GM21381 (cell line): ENCODE measurements around the gene ZSCAN25.
A peak's percentile ranks its signal among the peaks of the same experiment; 100 is the strongest.
"Not testable (repeated sequence)": the region's sequence is repeated elsewhere in the genome, so short reads cannot be mapped to it uniquely, and the experiment has no call there.

Experiments used
- ATAC-seq: cut with Tn5 transposase; IDR thresholded peaks from one replicate; pipeline ENCODE4 v1.9.1; 2021; ENCODE audit warnings: mild to moderate bottlenecking, moderate library complexity; ENCODE audit not compliant: unreplicated experiment

The ZSCAN25 gene

DNA sequence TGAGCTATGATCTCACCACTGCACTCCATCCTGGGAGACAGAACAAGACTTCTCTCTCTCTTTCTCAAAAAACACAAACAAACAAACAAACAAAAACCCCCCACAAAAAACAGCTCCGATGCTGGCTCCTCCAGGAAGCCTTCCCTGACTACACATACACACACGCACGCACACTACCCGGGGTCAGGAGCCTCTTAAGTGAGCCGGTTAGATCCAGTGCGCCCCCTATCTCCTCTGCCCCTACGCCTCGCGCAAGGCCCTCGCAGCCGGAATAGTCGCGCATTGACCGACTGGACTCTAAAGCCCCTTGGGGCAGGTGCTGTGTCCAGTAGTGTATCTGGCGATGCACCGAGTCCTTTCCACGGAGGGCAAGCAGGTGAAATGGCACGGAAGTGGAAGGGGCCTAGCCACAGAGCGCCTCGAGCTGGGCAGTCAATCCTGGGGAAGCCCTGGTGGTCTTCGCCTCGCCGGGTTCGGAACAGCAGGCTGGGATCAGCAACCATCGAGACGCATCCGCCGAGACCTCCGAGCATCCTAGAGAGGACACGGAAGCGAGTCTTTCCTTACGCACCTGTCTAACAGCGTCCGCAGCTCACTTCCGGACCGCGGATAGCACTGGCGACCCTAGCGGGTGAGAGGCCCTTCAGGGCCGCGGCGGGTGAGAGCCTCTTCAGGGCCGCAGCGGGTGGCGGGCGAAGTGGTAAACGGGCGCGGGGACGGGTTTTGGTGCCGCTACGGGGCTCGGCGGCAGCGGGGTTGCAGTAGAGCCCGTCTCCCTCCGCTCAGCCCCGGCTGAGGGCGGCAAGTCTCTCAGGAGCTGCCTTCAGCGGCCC lies at the start of gene ZSCAN25:
Gene ZSCAN25, plus strand, starts transcription at position 588 of the 833 bp plus-strand sequence. CDS start 2,661 bp downstream, outside the sequence.
- ATAC-seq: peak; percentile 87

DNA sequence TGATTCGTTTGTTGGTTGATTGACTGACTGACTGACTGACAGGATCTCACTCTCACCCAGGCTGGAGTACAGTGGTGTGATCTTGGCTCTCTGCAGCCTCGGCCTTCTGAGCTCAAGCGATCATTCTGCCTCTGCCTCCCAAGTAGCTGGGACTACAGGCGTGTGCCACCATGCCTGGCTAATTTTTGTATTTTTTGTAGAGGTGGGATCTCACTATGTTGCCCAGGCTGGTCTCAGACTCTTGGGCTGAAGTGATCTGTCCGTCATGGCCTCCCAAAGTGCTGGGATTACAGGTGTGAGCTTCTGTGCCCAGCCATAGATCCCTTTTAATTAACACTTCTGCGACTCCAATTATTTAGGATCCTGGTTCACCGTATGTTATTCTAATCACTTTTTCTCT lies 48.0 kb upstream of the ZSCAN25 start:
- ATAC-seq: not testable (repeated sequence)

DNA sequence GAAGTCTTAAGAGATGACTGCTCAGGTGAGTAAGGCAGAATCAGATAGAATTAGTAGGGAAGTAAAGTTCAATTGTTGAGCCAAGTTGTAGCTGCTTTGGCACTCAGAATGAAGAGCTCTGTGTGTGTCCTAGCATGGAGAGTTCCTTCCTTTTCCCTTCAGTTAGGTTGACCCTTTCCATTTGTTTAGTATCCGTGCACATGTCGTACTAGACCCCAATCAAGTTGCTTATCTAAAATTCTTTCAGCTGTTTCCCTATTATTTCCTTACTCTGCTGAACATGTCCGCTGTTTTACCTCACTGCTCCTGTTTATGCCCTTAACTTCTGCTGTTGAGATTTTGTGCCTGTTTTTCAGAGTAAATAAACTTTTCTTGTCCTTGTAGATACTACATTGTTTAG lies 45.0 kb upstream of the ZSCAN25 start:
- no peak for ATAC-seq

DNA sequence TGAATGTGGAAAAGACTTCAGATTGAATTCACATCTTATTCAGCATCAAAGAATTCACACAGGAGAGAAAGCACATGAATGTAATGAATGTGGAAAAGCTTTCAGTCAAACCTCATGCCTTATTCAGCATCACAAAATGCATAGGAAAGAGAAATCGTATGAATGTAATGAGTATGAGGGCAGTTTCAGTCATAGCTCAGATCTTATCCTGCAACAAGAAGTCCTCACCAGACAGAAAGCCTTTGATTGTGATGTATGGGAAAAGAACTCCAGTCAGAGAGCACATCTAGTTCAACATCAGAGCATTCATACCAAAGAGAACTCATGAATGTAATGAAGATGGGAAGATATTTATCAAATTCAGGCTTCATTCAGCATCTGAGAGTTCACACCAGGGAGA lies 43.5 kb upstream of the ZSCAN25 start:
- no peak for ATAC-seq

DNA sequence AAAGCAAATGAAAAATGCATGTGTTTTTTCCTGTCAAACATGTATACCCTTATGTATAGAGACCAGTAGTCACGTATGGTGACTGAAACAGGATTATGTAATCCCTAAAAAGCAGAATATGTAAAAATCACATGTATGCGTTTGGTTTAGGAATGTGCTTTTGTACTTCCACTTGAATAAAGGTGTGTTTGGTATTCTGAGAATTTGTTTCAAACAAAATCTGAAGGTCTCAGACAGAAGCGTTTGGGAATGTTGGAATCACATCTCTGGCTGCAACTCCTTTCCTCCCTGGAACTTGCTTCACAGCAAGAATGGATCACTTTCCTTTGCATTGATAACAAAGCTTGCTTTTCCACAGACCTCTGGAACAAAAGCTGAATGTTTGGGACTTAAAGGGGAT lies 40.5 kb upstream of the ZSCAN25 start:
- no peak for ATAC-seq

DNA sequence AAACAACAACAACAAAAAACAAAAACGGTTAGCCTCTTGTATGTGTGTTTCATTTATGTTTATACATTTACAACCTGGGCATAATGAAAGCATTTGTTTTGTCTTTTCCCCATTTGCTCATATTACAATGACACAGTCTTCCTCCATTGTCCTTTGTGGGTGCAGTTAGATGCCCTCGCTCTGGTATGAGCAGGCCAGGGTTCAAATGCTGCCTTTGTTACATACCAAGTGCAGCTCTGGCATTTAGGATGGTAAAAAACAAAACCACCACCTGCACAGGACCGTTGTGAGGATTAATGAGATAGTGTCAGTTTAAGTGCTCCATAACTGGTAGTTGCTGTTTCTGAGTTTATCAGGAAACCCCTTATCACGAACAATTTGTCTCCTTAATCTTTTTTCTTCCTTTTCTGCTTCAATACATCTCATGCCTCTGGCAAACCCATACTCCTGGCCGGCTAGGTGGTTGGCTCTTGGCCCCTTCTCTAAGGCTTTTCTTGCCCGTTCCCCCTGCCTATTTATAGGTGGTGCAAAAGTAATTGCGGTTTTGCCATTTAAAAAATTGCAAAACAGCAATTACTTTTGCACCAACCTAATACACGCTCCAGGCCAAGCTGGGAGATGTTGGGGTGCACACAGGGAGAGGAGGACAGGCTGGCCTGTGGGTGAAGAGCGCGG lies 37.3 kb upstream of the ZSCAN25 start:
- ATAC-seq: no peak

DNA sequence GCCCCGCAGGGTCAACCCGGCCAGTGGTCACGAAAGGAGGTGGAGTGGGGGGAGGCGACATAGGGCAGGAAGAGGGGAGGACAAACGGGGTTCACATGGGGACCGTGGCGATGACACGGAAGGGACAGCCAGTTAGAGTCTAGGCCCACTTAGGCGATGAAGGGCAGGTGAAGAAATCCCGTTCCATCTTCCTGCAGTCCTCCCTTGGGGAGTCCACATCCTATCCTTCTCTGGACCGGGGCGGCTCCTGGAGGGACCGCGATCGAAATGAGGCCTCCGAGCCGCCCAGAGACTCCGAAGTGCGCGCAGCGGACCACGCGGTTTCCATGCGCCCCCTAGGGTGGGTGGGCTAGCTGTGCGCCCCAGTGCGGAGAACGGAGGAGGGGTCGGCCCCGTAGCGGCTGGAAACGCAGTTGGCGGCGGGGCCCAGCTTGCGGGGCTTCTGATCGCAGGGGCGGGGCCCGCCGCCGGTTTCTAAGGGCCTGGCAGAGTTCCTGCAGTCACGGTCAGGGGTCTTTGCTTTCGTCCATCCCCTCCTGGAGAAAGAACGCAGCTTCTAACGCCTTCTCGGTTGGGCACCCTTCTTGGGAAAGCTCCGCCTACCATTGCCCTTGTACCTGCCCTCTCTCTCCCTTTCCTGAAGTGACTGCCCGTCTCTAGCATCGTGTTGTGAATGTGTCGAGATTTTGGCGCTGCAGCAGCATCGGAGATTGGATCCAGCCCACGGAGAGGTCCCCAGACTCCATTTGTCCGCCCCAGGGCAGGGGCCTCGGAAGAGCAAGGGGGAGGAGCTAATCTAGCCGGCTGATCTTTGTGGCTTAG lies 36.6 kb upstream of the ZSCAN25 start:
- no peak for ATAC-seq

DNA sequence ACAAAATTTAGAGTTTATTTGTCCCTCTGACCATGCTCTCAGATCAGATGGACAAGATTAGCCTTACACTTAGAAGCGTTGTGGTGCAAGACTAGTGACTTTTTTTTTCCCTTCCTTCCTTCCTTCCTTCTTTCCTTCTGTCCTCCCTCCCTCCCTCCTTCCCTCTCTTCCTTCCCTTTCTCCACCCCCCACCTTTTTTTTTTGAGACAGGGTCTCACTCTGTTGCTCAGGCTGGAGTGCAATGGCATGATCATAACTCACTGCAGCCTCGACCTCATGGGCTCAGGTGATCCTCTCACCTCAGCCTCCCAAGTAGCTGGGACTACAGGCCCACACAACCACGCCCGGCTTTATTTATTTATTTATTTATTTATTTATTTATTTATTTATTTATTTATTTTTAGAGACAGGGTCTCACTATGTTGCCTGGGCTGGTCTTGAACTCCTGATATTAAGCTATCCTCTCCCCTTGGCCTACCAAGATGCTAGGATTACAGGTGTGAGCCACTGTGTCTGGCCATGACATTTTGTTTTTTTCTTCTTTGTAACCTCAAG lies 35.9 kb upstream of the ZSCAN25 start:
- ATAC-seq: not testable (repeated sequence)

DNA sequence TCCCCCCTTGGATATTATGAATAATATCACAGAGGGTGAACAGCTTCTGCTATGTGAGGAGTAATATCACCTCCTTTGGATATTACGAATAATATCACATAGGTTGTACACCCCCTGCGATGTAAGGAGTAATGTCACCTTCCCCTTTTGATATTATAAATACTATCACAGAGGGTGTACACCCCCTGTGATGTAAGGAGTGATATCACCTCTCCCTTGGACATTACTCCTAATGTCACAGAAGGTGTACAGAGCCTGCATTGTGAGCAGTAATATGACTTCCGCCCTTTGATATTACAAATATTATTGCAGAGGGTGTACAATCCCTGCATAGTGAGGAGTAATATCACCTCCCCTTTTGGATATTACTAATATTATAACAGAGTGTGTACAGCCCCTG lies 27.9 kb upstream of the ZSCAN25 start:
- no peak for ATAC-seq

DNA sequence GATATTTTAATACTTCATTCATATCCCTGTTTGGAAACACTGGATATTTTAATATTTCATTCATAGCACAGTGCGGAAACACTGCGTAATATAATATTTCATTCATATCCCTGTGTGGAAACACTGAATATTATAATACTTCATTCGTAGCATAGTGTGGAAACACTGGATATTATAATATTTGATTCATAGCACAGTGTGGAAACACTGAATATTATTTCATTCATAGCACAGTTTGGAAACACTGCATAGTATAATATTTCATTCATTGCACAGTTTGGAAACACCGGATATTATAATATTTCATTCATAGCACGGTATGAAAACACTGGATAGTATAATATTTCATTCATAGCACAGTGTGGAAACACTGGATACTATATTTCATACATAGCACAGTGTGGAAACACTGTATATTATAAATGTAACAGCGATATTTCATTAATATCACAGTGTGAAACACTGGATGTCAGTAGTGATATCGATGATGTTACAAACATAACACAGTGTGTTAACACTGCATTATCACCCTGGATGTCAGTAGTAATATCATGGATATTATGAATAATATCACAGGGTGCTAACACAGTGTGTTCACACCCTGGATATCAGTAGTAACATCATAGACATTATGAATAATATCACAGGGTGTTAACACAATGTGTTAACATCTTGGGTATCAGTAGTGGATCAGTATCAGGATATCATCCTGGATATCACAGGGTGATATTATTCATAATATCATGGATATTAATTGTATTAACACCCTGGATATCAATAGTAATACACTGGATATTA lies 21.6 kb upstream of the ZSCAN25 start:
- ATAC-seq: no peak

DNA sequence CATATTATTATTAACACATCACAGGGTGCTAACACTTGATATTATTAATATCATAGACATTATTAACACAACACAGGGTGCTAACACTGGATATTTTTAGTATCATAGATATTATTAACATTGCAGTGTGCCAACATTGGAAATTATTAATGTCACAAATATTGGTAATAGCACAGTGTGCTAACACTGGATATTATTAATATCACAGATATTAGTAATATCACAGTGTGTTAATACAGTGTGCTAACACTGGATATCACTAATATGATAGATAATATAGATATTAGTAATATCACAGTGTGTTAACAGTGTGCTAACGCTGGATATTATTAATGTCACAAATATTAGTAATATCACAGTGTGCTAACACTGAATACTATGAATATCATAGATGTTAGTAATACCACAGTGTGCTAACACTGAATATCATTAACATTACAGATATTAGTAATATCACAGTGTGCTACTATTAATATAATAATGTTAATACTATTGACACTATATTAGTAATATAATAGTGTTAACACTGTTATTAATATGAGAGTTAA lies 20.3 kb upstream of the ZSCAN25 start:
- no peak for ATAC-seq

DNA sequence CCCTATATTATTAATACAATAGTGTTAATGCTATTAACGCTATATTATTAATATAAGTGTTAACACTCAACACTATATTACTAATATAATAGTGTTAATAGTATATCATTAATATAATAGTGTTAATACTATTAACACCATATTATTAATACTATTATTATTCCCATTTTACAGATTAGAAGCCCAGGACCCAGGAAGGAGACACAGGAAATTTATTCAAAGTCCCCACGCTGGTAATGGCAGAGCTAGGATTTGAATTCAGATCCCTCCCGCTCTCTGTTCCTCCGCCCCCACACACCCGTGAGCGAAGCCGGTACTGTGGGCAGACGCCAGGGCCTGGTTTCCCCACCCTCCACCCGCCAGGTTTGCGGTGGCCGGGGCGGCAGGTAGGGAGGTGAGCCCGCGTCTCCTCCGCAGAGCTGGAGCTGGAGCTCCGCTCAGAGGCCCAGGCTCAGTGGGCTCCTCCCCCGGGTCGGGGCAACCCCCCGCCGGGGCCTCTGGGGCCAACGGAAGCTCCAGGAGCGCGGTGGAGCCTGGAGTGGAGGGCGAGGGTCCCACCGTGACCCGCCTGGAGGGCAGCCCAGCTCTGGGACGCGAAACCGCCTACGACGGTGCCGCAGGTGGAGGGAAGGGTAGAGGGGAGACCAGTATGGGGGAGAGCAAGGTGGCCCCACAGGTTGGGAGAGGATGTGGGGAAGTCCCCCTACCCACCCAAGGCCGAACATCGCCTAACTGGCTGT lies 18.8 kb upstream of the ZSCAN25 start, which contains the start of gene TMEM225B:
Gene TMEM225B, plus strand, starts transcription at position 506 of the 740 bp plus-strand sequence. CDS start 6,122 bp downstream, outside the sequence.
- ATAC-seq: no peak

DNA sequence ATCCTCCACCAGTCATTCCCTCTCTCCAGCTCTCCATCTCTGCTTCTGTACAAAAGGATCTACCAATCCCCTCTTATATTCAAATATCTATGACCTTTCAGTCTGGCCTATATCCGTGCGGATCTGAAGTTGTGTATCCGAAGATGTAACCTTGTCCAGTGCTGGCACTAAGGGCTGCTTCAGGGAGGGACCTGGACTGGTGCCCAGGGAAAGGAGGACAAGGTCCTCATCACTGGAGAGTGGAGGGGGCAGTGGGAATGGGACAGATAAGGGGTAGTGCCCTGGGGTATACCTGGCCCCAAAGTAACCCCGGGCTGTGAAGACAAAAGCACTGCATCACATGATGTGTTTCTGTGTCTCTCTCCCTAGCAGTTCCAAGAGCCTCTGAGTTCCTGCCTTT lies 16.9 kb upstream of the ZSCAN25 start:
- no peak for ATAC-seq

DNA sequence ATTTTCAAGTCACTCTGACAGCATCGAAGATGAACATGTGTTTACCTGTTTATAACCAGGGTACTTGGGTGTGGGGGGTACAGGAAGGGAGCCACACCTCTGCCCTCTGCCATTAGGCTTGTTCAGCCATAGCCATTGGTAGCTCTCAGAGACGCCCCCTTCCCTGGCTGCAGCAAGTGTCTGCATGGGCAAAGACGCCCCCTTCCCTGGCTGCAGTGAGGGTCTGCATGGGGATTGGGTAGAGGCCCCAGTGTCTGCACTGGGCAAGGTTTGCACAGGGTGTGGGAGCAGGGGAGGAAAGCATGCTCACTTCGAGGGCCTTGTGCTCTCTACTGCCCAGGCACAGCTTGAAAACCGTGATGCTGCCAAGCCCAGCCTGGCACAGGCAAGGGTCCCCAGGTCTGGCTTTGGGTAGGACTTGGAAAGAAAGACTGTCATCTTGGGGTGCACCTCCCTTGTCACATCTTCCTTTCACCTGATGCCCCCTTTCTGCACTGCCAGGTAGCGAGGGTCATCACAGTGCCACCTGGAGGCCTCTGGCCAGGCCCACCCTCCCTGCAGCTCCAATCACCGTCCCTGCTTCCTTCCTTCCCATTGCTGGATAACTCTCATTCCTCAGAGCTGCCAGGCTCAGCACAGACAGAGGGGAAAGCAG lies 15.0 kb upstream of the ZSCAN25 start:
- ATAC-seq: no peak

DNA sequence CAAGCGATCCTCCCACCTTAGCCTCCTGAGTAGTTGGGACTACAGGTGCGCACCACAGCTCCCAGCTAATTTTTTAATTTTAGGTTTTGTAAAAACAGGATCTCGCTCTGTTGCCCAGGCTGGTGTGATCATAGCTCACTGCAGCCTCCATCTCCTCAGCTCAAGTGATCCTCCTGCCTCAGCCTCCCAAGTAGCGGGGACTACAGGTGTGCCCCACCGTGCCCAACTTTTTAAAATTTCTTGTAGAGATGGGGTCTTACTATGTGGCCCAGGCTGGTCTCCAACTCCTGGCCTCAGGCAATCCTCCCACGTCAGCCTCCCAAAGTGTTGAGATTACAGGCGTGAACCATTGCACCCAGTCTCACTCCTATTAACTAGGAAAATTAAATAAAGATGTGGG lies 11.2 kb upstream of the ZSCAN25 start:
- ATAC-seq: no peak

DNA sequence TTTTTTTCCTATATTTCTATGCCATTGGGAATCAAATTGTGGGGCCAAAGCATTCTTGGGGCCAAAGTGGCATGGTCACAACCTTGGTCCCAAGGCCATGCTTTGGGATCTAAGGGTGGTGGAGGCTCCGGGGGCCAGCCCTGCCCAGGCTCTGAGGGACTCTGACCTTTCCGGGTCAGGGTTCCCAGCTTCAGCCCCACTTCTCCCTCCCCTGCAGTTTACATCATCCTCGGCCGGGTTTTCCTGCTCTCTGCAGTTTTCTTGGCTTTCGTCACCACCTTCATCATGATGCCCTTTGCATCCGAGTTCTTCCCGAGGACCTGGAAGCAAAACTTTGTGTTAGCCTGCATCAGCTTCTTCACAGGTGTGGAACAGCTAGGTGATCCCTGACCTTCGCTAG lies 10.2 kb upstream of the ZSCAN25 start:
- no peak for ATAC-seq

DNA sequence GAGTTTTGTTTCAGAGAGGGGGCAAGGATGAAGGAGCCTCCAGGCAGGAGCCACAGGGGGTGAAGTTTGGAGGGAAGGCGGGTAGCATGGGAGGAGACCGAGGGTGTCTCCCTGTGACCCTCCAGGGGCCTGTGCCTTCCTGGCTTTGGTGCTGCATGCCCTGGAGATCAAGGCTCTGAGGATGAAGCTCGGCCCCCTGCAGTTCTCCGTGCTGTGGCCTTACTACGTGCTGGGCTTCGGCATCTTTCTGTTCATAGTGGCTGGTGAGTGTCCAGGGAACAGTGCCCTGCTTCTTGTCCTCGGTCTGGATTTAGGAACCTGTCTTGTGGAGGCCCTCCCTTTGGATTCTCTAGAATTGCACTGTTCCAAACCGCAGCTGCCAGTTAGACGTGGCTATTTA lies 9.2 kb upstream of the ZSCAN25 start:
- ATAC-seq: no peak

DNA sequence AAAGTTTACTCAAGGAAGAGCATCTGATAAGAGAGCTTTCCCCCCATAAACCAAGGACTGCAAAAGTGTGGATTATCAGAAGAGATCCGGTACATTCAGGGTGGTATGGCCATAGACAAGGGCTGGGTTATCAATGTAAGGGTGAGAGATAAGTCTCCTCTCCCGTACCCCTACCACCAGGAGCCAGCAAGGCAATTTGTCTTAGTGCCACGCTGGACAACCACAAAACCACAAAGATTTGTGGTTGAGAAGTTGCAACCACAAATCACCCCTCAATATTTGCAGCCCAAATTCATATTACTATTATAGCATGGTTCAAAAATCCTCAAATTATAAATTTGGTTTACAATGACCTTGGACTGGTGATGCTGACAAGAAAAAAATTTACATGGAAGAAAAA lies 2.3 kb upstream of the ZSCAN25 start:
- ATAC-seq: no peak

DNA sequence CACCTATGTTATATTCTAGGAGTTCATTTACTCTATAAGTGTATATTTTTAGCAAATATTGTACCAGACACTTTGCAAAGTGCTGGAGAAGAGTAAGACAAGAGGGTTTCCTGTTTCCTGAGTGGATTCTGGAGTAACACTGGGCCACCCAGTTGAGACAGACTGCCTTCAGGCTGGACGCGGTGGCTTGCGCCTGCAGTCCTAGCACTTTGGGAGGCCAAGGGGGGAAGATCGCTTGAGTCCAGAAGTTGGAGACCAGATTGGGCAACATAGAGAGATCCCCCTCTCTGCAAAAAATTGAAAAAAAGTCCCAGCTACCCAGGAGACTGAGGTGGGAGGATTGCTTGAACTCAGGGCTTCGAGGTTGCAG lies 772 bp upstream of the ZSCAN25 start:
- ATAC-seq: no peak
